Measurements from ENCODE around the gene CD24. TPM values are rescaled to one million over a fixed set of nuclear protein-coding genes. Genes with fewer than 3 reads are reported as not detected.
"Not testable (repeated sequence)": the region's sequence is repeated elsewhere in the genome, so short reads cannot be mapped to it uniquely, and the experiment has no call there.

The CD24 gene
- total and polyA plus RNA-seq, 4 donors, result 0.94 to 41.7 (median 6.0) TPM

- Histone ChIP-seq H3K4me1 (ENCODE audit: control insufficient read depth in 1 of 2, insufficient read depth in 2 of 2, low read length in 2 of 2) (no peaks in the 10 kb centered on the region), H3K27me3 (ENCODE audit: control insufficient read depth in 1 of 2, insufficient read depth in 2 of 2, low read length in 1 of 2) (peaks cover 0 to 1% of the 10 kb centered on the region in 2 donors), H3K4me3 (ENCODE audit: low read length in 2 of 2) (peak overlapping the region; percentile 60 to 77), H3K27ac (ENCODE audit: low read depth in 1 of 2, low read length in 2 of 2) (no peak overlapping the region), H3K9me3 (ENCODE audit: control insufficient read depth, low read length) (no peaks in the 10 kb centered on the region), H3K36me3 (ENCODE audit: control insufficient read depth in 1 of 2, insufficient read depth in 2 of 2, low read length in 1 of 2) (no peaks in the 10 kb centered on the region)
- ATAC-seq (ENCODE audit: low FRiP score) (peak; percentile 82), DNase-seq (peak; percentile 50 to 78)
- WGBS, 2 donors, result 0 to 1% methylated on average over 68 to 90 of the region's 90 CpGs
- intact Hi-C loops (cut with DNase I), result loop anchor here in 1 of 2 donors (5.0 kb wide), 2 partner anchors 363 to 533 kb away; no protein-coding TSS in a partner anchor
Observed at GRCh38 chr6:106974999-106975737, 639 bp upstream of the CD24 start.

GRCh38 chr6:106973836-106974335, 643 bp downstream of the CD24 start:
- DNase-seq (no peak), ATAC-seq (ENCODE audit: low FRiP score) (peak; percentile 43)
- Histone ChIP-seq H3K4me1 (ENCODE audit: control insufficient read depth in 1 of 2, insufficient read depth in 2 of 2, low read length in 2 of 2) (no peaks in the 10 kb centered on the region), H3K27ac (ENCODE audit: low read depth in 1 of 2, low read length in 2 of 2) (no peak overlapping the region), H3K4me3 (ENCODE audit: low read length in 2 of 2) (no peak overlapping the region), H3K9me3 (ENCODE audit: control insufficient read depth, low read length) (no peaks in the 10 kb centered on the region), H3K36me3 (ENCODE audit: control insufficient read depth in 1 of 2, insufficient read depth in 2 of 2, low read length in 1 of 2) (no peaks in the 10 kb centered on the region), H3K27me3 (ENCODE audit: control insufficient read depth in 1 of 2, insufficient read depth in 2 of 2, low read length in 1 of 2) (peaks cover 0 to 1% of the 10 kb centered on the region in 2 donors)
- intact Hi-C loops (cut with DNase I), result no loop called here
- 1 to 2% methylated on average over 32 of the region's 32 CpGs for WGBS, 2 donors

DNA sequence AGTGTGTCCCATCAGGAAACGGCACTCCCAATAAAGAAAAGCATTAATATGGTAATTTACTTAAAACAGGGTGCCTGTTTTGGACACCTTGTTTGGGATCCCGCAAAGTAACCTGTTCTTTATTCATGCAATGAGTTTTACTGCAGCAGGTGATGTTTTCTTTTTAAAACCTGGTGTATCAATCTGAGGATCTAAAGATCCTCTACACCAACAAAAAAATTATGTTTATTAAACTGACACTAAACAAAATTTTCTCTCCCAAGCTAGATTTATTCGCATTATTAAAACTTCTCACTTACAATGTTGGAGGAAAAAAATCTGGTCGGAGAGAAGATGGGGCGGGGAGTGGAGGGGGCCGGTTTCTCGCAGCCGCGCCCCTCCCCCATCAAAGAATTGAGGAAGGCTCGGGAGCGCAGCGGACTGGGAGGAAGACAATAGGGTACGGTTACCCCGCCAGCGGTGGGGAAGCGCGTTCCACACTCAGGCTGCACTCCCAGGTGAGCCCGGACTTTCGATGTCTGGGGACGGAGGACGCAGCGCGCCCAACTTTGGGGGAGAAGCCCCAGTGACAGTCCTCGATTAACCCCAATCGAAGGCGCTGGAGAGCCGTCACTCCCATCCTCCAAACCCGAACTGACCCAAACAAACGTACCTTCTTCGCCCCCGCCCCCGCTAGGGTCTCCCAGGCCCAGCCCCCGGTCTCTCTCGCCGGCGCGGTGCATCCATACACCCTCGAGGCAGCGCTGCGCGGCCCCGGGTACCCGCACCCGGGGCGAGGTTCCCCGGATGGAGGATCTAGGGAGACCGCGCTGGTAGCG, 1.3 kb downstream of the CD24 start:
- ATAC-seq (ENCODE audit: low FRiP score) (peak; percentile 8), DNase-seq (peak in 1 of 2 donors; percentile 46)
- 3% methylated on average over 49 of the region's 49 CpGs for WGBS, 2 donors
- no peak overlapping the region for H3K27ac ChIP-seq (ENCODE audit: low read depth in 1 of 2, low read length in 2 of 2)
- no peaks in the 10 kb centered on the region for H3K9me3 ChIP-seq (ENCODE audit: control insufficient read depth, low read length)
- H3K4me3 ChIP-seq (ENCODE audit: low read length in 2 of 2), result no peak overlapping the region
- intact Hi-C loops (cut with DNase I), result no loop called here
- no peaks in the 10 kb centered on the region for H3K36me3 ChIP-seq (ENCODE audit: control insufficient read depth in 1 of 2, insufficient read depth in 2 of 2, low read length in 1 of 2)
- H3K4me1 ChIP-seq (ENCODE audit: control insufficient read depth in 1 of 2, insufficient read depth in 2 of 2, low read length in 2 of 2), result no peaks in the 10 kb centered on the region
- peaks cover 0 to 1% of the 10 kb centered on the region in 2 donors for H3K27me3 ChIP-seq (ENCODE audit: control insufficient read depth in 1 of 2, insufficient read depth in 2 of 2, low read length in 1 of 2)

GRCh38 chr6:106972500-106972899, 2.0 kb downstream of the CD24 start:
- Histone ChIP-seq H3K27ac (ENCODE audit: low read depth in 1 of 2, low read length in 2 of 2) (no peak overlapping the region), H3K4me3 (ENCODE audit: low read length in 2 of 2) (no peak overlapping the region), H3K36me3 (ENCODE audit: control insufficient read depth in 1 of 2, insufficient read depth in 2 of 2, low read length in 1 of 2) (no peaks in the 10 kb centered on the region), H3K27me3 (ENCODE audit: control insufficient read depth in 1 of 2, insufficient read depth in 2 of 2, low read length in 1 of 2) (peaks cover 0 to 1% of the 10 kb centered on the region in 2 donors), H3K4me1 (ENCODE audit: control insufficient read depth in 1 of 2, insufficient read depth in 2 of 2, low read length in 2 of 2) (no peaks in the 10 kb centered on the region), H3K9me3 (ENCODE audit: control insufficient read depth, low read length) (no peaks in the 10 kb centered on the region)
- intact Hi-C loops (cut with DNase I), result no loop called here
- 14 to 15% methylated on average over 10 of the region's 10 CpGs for WGBS, 2 donors
- DNase-seq (no peak), ATAC-seq (ENCODE audit: low FRiP score) (no peak)

DNA sequence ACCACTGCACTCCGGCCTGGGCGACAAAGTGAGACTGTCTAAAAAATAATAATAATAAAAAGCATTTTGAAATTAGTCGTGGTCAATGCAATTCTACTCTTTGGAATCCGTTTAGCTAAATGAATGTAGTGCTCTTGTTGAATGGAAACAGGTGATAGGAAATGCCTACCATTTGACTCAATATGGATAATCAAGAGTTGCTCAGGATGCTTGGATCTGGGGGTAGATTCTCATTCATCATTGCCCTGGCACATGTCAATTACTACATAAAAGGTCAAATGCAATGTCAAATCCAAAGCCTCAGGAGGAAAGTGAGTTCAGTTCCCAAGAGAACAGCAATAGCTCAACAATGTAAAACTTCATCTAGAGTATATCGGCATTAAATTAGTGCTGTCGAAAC, 3.8 kb downstream of the CD24 start:
- H3K27ac ChIP-seq (ENCODE audit: low read depth in 1 of 2, low read length in 2 of 2); H3K4me1 ChIP-seq (ENCODE audit: control insufficient read depth in 1 of 2, insufficient read depth in 2 of 2, low read length in 2 of 2); H3K36me3 ChIP-seq (ENCODE audit: control insufficient read depth in 1 of 2, insufficient read depth in 2 of 2, low read length in 1 of 2); DNase-seq; H3K27me3 ChIP-seq (ENCODE audit: control insufficient read depth in 1 of 2, insufficient read depth in 2 of 2, low read length in 1 of 2); H3K4me3 ChIP-seq (ENCODE audit: low read length in 2 of 2); ATAC-seq (ENCODE audit: low FRiP score); intact Hi-C loops (cut with DNase I); H3K9me3 ChIP-seq (ENCODE audit: control insufficient read depth, low read length): not testable (repeated sequence)
- WGBS, 2 donors, result 87 to 89% methylated on average over 6 of the region's 6 CpGs

- no peak overlapping the region for H3K27ac ChIP-seq (ENCODE audit: low read depth in 1 of 2, low read length in 2 of 2)
- H3K36me3 ChIP-seq (ENCODE audit: control insufficient read depth in 1 of 2, insufficient read depth in 2 of 2, low read length in 1 of 2), result no peaks in the 10 kb centered on the region
- WGBS, 2 donors, result 78 to 84% methylated on average over 8 to 9 of the region's 9 CpGs
- H3K9me3 ChIP-seq (ENCODE audit: control insufficient read depth, low read length), result no peaks in the 10 kb centered on the region
- peaks cover 0 to 1% of the 10 kb centered on the region in 2 donors for H3K27me3 ChIP-seq (ENCODE audit: control insufficient read depth in 1 of 2, insufficient read depth in 2 of 2, low read length in 1 of 2)
- intact Hi-C loops (cut with DNase I), result no loop called here
- DNase-seq (no peak), ATAC-seq (ENCODE audit: low FRiP score) (no peak)
- no peak overlapping the region for H3K4me3 ChIP-seq (ENCODE audit: low read length in 2 of 2)
- no peaks in the 10 kb centered on the region for H3K4me1 ChIP-seq (ENCODE audit: control insufficient read depth in 1 of 2, insufficient read depth in 2 of 2, low read length in 2 of 2)
Observed at GRCh38 chr6:106967936-106968555, 6.5 kb downstream of the CD24 start.

DNA sequence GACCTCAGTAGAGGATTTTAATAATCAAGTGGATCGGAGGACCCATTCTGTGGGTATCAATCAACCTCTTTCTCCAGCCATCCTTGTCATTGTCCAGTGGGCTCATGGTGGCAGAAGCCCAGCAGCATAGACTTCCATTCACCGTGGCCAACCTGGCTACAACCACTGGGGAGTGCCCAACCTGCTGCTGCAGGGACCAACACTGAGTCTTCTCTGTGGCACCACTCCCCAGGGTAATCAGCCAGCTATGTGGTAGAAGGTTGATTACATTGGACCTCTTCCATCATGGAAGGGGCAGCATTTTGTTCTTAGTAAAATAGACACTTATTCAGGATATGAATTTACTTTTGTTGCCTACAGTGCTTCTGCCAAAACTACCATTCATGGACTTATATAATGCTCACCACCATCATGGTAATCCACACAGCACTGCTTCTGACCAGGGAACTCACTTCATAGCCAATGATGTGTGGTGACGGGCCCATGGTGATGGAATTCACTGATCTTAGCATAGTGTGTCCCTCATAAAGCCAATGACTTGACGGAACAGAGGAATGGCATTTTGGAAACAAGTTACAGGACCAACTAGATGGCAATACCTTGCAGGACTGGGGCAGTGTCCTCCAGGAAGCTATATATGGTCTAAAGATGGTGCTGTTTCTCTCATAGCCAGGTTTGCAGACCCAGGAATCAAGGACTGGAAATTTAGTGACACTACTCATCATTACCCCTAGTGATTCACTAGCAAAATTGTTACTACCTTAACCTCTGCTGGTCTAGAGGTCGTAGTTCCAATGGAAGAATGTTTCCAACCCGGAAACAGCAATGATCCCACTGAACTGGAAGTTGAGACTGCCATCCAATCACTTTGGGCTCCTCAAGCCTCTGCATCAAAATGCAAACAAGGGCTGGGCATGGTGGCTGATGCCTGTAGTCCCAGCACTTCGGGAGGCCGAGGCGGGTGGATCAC, 7.6 kb downstream of the CD24 start:
- Histone ChIP-seq H3K9me3 (ENCODE audit: control insufficient read depth, low read length) (no peaks in the 10 kb centered on the region), H3K4me1 (ENCODE audit: control insufficient read depth in 1 of 2, insufficient read depth in 2 of 2, low read length in 2 of 2) (no peaks in the 10 kb centered on the region), H3K27me3 (ENCODE audit: control insufficient read depth in 1 of 2, insufficient read depth in 2 of 2, low read length in 1 of 2) (no peaks in the 10 kb centered on the region), H3K27ac (ENCODE audit: low read depth in 1 of 2, low read length in 2 of 2) (no peak overlapping the region), H3K4me3 (ENCODE audit: low read length in 2 of 2) (no peak overlapping the region), H3K36me3 (ENCODE audit: control insufficient read depth in 1 of 2, insufficient read depth in 2 of 2, low read length in 1 of 2) (no peaks in the 10 kb centered on the region)
- DNase-seq, result no peak
- 89 to 90% methylated on average over 9 of the region's 9 CpGs for WGBS, 2 donors
- intact Hi-C loops (cut with DNase I), result no loop called here
- ATAC-seq (ENCODE audit: low FRiP score), result no peak

GRCh38 chr6:106966229-106966628, 8.3 kb downstream of the CD24 start:
- no peak for DNase-seq
- Histone ChIP-seq H3K9me3 (ENCODE audit: control insufficient read depth, low read length) (no peaks in the 10 kb centered on the region), H3K27ac (ENCODE audit: low read depth in 1 of 2, low read length in 2 of 2) (no peak overlapping the region), H3K27me3 (ENCODE audit: control insufficient read depth in 1 of 2, insufficient read depth in 2 of 2, low read length in 1 of 2) (no peaks in the 10 kb centered on the region), H3K4me1 (ENCODE audit: control insufficient read depth in 1 of 2, insufficient read depth in 2 of 2, low read length in 2 of 2) (no peaks in the 10 kb centered on the region), H3K4me3 (ENCODE audit: low read length in 2 of 2) (no peak overlapping the region), H3K36me3 (ENCODE audit: control insufficient read depth in 1 of 2, insufficient read depth in 2 of 2, low read length in 1 of 2) (no peaks in the 10 kb centered on the region)
- ATAC-seq (ENCODE audit: low FRiP score), result no peak
- WGBS, 2 donors, result 88 to 91% methylated on average over 1 of the region's 1 CpG
- intact Hi-C loops (cut with DNase I), result no loop called here
